ENCODE results near the gene TNK1. TPM values are rescaled to one million over a fixed set of nuclear protein-coding genes. Genes with fewer than 3 reads are reported as not detected.

The TNK1 gene
- polyA plus RNA-seq, 1 donor from 2014 or later = 0.83 TPM

DNA sequence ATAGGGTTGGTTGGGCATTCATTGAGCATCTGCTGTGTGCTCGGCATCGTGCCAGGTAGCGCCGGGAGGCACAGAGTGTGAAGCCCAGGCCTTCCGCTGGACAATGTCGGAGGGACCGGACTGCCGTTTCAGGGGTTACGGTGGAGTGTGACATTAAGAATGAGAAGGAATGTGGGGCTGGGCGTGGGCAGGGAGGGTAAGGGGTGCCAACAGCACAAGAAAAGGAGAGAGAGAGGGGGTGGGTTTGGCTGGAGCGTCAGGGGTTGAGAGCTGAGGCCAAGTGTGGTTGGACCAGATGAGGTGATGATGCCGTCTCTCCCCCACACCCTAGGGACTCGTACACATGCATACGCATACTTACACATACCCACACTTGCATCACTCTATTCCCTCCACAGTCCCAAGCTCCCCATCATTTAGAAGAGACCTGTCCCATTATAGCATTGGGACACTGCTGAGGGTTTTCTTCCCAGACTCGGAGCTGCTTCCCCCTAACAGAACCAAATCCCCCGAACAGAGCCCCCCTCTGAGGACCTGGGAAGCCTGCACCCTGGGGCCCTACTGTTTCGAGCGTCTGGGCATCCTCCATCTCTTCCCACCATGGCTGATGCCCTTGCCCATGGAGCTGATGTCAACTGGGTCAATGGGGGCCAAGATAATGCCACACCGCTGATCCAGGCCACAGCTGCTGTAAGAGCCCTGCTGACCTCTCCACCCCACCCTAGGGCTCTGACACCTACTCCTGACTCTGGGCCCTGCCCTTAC is 32.2 kb upstream of the TNK1 start:
- H3K4me2 ChIP-seq (ENCODE audit: low read length) = no peak overlapping the region
- no peaks in the 10 kb centered on the region for H3K36me3 ChIP-seq (ENCODE audit: insufficient read depth, low read length)
- H3K9me2 ChIP-seq (ENCODE audit: insufficient read depth, low read length) = no peaks in the 10 kb centered on the region
- no peak overlapping the region for H3K27ac ChIP-seq (ENCODE audit: low read length)
- H2AFZ ChIP-seq (ENCODE audit: low read depth, low read length) = no peak overlapping the region
- no peaks in the 10 kb centered on the region for H3F3A ChIP-seq (ENCODE audit: insufficient read depth, low read length, poor library complexity, severe bottlenecking)
- no peak for TF ChIP-seq TAF1 (IDR thresholded peaks at IDR 0.05; ENCODE audit: low read depth)
- TF ChIP-seq SMC3 (conservative IDR thresholded peaks at IDR 0.05; ENCODE audit: poor library complexity) = no peak
- no peak for TF ChIP-seq MXI1 (conservative IDR thresholded peaks at IDR 0.05; ENCODE audit: poor library complexity, severe bottlenecking)
- no peak for TF ChIP-seq POLR2AphosphoS5 (IDR thresholded peaks at IDR 0.05)
- no peak for TF ChIP-seq EZH2 (IDR thresholded peaks at IDR 0.05; ENCODE audit: borderline replicate concordance, insufficient read depth, low read length, poor library complexity, severe bottlenecking)
- no peak for TF ChIP-seq CTCF (IDR thresholded peaks at IDR 0.05; ENCODE audit: poor library complexity, severe bottlenecking)
- no peak for TF ChIP-seq RAD21 (conservative IDR thresholded peaks at IDR 0.05)
- H3K79me2 ChIP-seq (replicated peaks; ENCODE audit: insufficient read depth, low read length) = peaks cover 3% of the 10 kb centered on the region
- H3K9me3 ChIP-seq (ENCODE audit: low read length) = no peaks in the 10 kb centered on the region
- no peak overlapping the region for H3K9ac ChIP-seq (ENCODE audit: low read length)
- no peaks in the 10 kb centered on the region for H3K27me3 ChIP-seq (ENCODE audit: insufficient read depth, low read depth, low read length)
- H4K20me1 ChIP-seq (ENCODE audit: insufficient read depth) = no peaks in the 10 kb centered on the region
- no peak overlapping the region for H3K4me3 ChIP-seq (ENCODE audit: low read length)

GRCh38 chr17:7351665-7352502 is 29.0 kb upstream of the TNK1 start, which contains the start of gene KCTD11:
Gene KCTD11, plus strand, starts transcription at chr17:7352162.
- no peaks in the 10 kb centered on the region for H4K20me1 ChIP-seq (ENCODE audit: insufficient read depth)
- H3K27ac ChIP-seq (ENCODE audit: low read length) = peak within 1 kb of the TSS; percentile 78
- no peaks in the 10 kb centered on the region for H3K27me3 ChIP-seq (ENCODE audit: insufficient read depth, low read depth, low read length)
- H3K9me3 ChIP-seq (ENCODE audit: low read length) = no peaks in the 10 kb centered on the region
- no peaks in the 10 kb centered on the region for H3K9me2 ChIP-seq (ENCODE audit: insufficient read depth, low read length)
- H3K4me2 ChIP-seq (ENCODE audit: low read length) = peak within 1 kb of the TSS; percentile 65
- peak within 1 kb of the TSS; percentile 83 for H2AFZ ChIP-seq (ENCODE audit: low read depth, low read length)
- no peak for TF ChIP-seq MXI1 (conservative IDR thresholded peaks at IDR 0.05; ENCODE audit: poor library complexity, severe bottlenecking)
- TF ChIP-seq EZH2 (IDR thresholded peaks at IDR 0.05; ENCODE audit: borderline replicate concordance, insufficient read depth, low read length, poor library complexity, severe bottlenecking) = no peak
- no peak for TF ChIP-seq EP300 (conservative IDR thresholded peaks at IDR 0.05; ENCODE audit: poor library complexity, severe bottlenecking)
- peak; percentile 71 for TF ChIP-seq POLR2AphosphoS5 (IDR thresholded peaks at IDR 0.05)
- TF ChIP-seq, protein P1, sequence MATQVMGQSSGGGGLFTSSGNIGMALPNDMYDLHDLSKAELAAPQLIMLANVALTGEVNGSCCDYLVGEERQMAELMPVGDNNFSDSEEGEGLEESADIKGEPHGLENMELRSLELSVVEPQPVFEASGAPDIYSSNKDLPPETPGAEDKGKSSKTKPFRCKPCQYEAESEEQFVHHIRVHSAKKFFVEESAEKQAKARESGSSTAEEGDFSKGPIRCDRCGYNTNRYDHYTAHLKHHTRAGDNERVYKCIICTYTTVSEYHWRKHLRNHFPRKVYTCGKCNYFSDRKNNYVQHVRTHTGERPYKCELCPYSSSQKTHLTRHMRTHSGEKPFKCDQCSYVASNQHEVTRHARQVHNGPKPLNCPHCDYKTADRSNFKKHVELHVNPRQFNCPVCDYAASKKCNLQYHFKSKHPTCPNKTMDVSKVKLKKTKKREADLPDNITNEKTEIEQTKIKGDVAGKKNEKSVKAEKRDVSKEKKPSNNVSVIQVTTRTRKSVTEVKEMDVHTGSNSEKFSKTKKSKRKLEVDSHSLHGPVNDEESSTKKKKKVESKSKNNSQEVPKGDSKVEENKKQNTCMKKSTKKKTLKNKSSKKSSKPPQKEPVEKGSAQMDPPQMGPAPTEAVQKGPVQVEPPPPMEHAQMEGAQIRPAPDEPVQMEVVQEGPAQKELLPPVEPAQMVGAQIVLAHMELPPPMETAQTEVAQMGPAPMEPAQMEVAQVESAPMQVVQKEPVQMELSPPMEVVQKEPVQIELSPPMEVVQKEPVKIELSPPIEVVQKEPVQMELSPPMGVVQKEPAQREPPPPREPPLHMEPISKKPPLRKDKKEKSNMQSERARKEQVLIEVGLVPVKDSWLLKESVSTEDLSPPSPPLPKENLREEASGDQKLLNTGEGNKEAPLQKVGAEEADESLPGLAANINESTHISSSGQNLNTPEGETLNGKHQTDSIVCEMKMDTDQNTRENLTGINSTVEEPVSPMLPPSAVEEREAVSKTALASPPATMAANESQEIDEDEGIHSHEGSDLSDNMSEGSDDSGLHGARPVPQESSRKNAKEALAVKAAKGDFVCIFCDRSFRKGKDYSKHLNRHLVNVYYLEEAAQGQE (IDR thresholded peaks at IDR 0.05; ENCODE audit: borderline replicate concordance) = peak; percentile 50
- no peak for TF ChIP-seq TAF1 (IDR thresholded peaks at IDR 0.05; ENCODE audit: low read depth)
- peak; percentile 86 for TF ChIP-seq CTCF (IDR thresholded peaks at IDR 0.05; ENCODE audit: poor library complexity, severe bottlenecking)
- no peak for TF ChIP-seq RAD21 (conservative IDR thresholded peaks at IDR 0.05)
- peak; percentile 53 for TF ChIP-seq SMC3 (conservative IDR thresholded peaks at IDR 0.05; ENCODE audit: poor library complexity)
- H3K4me3 ChIP-seq (ENCODE audit: low read length) = peak within 1 kb of the TSS; percentile 92
- no peaks in the 10 kb centered on the region for H3K36me3 ChIP-seq (ENCODE audit: insufficient read depth, low read length)
- H3K9ac ChIP-seq (ENCODE audit: low read length) = peak within 1 kb of the TSS; percentile 89
- H3F3A ChIP-seq (ENCODE audit: insufficient read depth, low read length, poor library complexity, severe bottlenecking) = no peaks in the 10 kb centered on the region
- peaks cover 3% of the 10 kb centered on the region for H3K79me2 ChIP-seq (replicated peaks; ENCODE audit: insufficient read depth, low read length)

Measured in neural cell (in vitro differentiated cells).